ENCODE data around the gene NUDCD3.

DNA sequence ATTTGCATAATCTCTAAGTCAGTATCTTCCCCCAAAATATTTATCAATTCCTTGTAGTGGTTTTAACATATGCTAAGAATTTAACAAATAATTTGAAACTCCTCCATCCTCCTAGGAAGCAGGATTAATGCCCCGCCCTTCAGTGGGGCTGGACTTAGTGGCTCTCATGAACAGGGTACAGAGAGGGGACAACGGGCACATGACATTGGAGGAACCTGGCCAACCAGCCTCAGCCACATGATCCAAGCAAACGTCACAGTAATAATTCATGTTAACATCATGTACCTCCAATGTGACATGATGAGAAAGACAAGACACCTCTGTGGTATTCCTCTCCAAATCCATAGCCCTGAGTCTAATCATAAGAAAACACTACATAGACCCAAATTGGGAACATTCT is 50.5 kb downstream of the NUDCD3 start:
- TF ChIP-seq, protein P1, sequence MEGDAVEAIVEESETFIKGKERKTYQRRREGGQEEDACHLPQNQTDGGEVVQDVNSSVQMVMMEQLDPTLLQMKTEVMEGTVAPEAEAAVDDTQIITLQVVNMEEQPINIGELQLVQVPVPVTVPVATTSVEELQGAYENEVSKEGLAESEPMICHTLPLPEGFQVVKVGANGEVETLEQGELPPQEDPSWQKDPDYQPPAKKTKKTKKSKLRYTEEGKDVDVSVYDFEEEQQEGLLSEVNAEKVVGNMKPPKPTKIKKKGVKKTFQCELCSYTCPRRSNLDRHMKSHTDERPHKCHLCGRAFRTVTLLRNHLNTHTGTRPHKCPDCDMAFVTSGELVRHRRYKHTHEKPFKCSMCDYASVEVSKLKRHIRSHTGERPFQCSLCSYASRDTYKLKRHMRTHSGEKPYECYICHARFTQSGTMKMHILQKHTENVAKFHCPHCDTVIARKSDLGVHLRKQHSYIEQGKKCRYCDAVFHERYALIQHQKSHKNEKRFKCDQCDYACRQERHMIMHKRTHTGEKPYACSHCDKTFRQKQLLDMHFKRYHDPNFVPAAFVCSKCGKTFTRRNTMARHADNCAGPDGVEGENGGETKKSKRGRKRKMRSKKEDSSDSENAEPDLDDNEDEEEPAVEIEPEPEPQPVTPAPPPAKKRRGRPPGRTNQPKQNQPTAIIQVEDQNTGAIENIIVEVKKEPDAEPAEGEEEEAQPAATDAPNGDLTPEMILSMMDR (optimal IDR thresholded peaks at IDR 0.05 in 1 of 3, IDR thresholded peaks at IDR 0.05 in 1 of 3, conservative IDR thresholded peaks at IDR 0.05 in 1 of 3; ENCODE audit: extremely low read depth in 1 of 3, insufficient read depth in 2 of 3, low read length in 3 of 3), result no peak
- no peak for TF ChIP-seq EZH2 (IDR thresholded peaks at IDR 0.05; ENCODE audit: low read length)
